Immature natural killer cell (primary cell): ENCODE measurements around the gene MYOZ1. TPM values are rescaled to one million over a fixed set of nuclear protein-coding genes. Genes with fewer than 3 reads are reported as not detected.
A peak's percentile ranks its signal among the peaks of the same experiment; 100 is the strongest.
"Not testable (repeated sequence)": the region's sequence is repeated elsewhere in the genome, so short reads cannot be mapped to it uniquely, and the experiment has no call there.

Experiments used
- DNase-seq, 3 donors: peaks; one replicate each; pipeline ENCODE4 v3.0.0; 2022; ENCODE audit warnings: mixed read lengths in 1 of 3
- H3K27ac Mint-ChIP-seq, 6 donors: one replicate each; pipeline ENCODE4 v1.8.0; 2020; ENCODE audit warnings: mixed read lengths in 6 of 6, mild to moderate bottlenecking in 5 of 6, inconsistent platforms in 4 of 6, moderate library complexity in 3 of 6
- H3K27me3 Mint-ChIP-seq, 3 donors: one replicate each; pipeline ENCODE4 v1.8.0; 2020 to 2021; ENCODE audit warnings: low read depth in 3 of 3, mild to moderate bottlenecking in 3 of 3, mixed read lengths in 3 of 3, moderate library complexity in 3 of 3, inconsistent platforms in 1 of 3
- H3K36me3 Mint-ChIP-seq, 3 donors: one replicate each; pipeline ENCODE4 v1.8.0; 2020; ENCODE audit warnings: mixed read lengths in 3 of 3, inconsistent platforms in 2 of 3, mild to moderate bottlenecking in 2 of 3
- H3K4me1 Mint-ChIP-seq, 2 donors: one replicate each; pipeline ENCODE4 v1.8.0; 2020; ENCODE audit warnings: inconsistent platforms in 2 of 2, mild to moderate bottlenecking in 2 of 2, mixed read lengths in 2 of 2, moderate library complexity in 1 of 2
- H3K4me3 Mint-ChIP-seq, 5 donors: one replicate each; pipeline ENCODE4 v1.8.0; 2020; ENCODE audit warnings: mild to moderate bottlenecking in 5 of 5, mixed read lengths in 5 of 5, inconsistent platforms in 3 of 5, moderate library complexity in 3 of 5
- H3K9me3 Mint-ChIP-seq, 6 donors: one replicate each; pipeline ENCODE4 v1.8.0; 2020; ENCODE audit warnings: mild to moderate bottlenecking in 6 of 6, mixed read lengths in 6 of 6, inconsistent platforms in 4 of 6, moderate library complexity in 3 of 6
- polyA plus RNA-seq, 3 donors: library from polyadenylated mRNA; unstranded; fragments of 300-500 nt; fragmentation: Illumina TruSeq; gene quantifications; one replicate each; pipeline ENCODE4 v1.2.3, GENCODE V29; 2021

Gene MYOZ1, protein sequence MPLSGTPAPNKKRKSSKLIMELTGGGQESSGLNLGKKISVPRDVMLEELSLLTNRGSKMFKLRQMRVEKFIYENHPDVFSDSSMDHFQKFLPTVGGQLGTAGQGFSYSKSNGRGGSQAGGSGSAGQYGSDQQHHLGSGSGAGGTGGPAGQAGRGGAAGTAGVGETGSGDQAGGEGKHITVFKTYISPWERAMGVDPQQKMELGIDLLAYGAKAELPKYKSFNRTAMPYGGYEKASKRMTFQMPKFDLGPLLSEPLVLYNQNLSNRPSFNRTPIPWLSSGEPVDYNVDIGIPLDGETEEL
- polyA plus RNA-seq = not detected

DNA sequence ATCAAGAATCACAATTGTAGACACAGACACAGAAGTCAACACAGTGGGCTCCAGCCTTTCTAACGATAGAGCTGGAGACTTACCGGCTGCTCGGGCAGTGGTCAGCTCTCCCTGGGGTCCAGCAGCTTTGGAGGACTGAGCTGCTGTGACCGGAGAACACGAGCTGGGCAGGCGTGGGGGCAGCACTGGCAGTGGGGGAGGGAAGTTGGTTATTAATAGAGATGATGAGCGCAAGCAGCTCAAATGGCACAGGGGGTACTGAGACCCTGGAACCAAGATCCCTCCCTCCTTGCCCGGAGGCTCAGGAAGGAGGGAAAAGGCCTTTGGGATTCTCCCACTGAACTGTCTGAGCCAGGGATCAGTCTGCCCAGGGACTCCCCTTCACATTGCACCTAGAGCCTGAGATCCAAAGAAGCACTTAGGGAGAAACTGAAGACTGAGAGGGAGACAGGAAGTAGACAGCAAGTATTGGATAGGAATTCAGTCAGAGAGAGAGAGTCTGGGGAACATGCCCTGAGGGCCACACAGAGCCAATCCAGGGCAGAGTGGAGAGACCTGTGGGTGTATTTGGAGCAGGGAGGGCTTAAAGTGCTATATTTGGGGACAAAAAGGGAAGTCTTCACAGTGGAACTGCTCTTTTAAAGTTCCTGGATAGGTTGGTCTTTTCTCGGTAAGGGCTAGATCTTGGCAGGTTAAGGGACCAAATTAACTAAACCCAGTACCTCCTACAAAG is at the start of gene MYOZ1:
TSS of gene MYOZ1 (minus strand) at position 147 of the 733 bp plus-strand sequence. CDS start 1,457 bp downstream, outside the sequence.
- Mint-ChIP-seq H3K9me3 (no peaks in the 10 kb centered on the region), H3K36me3 (no peaks in the 10 kb centered on the region), H3K27me3 (peaks cover 0 to 19% (median 4%) of the 10 kb centered on the region in 3 donors), H3K4me3 (no peak within 1 kb of the TSS), H3K4me1 (peaks cover 0 to 6% of the 10 kb centered on the region in 2 donors), H3K27ac (no peak within 1 kb of the TSS)
- DNase-seq = no peak

DNA sequence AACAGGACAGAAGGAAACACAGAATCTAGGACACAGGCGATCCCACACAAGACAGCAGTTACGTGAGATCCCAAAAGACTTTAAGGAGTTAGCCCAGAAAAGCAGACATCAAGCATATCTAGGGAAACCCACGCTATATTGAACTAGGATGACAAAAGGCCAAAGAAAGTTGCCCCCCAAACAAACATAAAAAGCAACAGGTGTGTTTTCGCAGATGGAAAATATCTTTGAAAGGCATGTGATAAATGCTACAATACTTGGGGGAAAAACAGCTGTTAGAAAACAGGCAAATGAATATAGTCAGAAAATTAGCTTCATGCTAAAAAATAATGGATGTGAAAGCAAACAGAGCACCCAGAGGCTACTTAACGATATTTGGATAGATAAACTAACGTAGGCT is 49.5 kb upstream of the MYOZ1 start:
- not testable (repeated sequence) for H3K9me3 Mint-ChIP-seq, DNase-seq, H3K36me3 Mint-ChIP-seq, H3K27ac Mint-ChIP-seq, H3K27me3 Mint-ChIP-seq, H3K4me3 Mint-ChIP-seq, H3K4me1 Mint-ChIP-seq

DNA sequence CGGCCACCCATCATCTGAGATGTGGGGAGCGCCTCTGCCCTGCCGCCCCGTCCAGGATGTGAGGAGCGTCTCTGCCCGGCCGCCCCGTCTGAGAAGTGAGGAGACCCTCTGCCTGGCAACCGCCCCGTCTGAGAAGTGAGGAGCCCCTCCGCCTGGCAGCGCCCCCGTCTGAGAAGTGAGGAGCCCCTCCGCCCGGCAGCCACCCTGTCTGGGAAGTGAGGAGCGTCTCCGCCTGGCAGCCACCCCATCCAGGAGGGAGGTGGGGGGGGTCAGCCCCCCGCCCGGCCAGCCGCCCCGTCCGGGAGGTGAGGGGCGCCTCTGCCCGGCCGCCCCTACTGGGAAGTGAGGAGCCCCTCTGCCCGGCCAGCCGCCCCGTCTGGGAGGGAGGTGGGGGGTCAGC is 48.3 kb upstream of the MYOZ1 start:
- not testable (repeated sequence) for H3K4me3 Mint-ChIP-seq, H3K4me1 Mint-ChIP-seq, H3K36me3 Mint-ChIP-seq, H3K9me3 Mint-ChIP-seq, H3K27ac Mint-ChIP-seq, H3K27me3 Mint-ChIP-seq, DNase-seq

DNA sequence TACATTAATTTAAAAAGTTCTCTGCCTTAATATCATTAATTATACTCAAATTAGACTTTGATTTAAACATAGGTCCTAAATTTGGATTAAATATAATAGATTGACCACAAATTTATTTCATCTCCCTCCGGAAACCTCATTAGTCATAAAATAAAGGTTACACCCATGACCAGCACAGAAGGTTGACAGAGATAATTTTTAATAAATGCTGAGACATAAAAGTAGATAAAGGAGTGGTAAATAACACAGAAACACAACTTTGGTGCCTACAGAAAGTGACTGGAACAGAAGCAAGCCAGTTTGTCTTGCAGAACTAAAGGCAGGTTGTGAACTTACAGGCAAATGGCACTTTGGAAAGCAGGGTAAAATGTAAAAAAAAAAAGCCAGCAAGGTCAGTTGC is 46.4 kb upstream of the MYOZ1 start:
- not testable (repeated sequence) for H3K36me3 Mint-ChIP-seq, DNase-seq, H3K27me3 Mint-ChIP-seq, H3K4me1 Mint-ChIP-seq, H3K27ac Mint-ChIP-seq, H3K4me3 Mint-ChIP-seq, H3K9me3 Mint-ChIP-seq

DNA sequence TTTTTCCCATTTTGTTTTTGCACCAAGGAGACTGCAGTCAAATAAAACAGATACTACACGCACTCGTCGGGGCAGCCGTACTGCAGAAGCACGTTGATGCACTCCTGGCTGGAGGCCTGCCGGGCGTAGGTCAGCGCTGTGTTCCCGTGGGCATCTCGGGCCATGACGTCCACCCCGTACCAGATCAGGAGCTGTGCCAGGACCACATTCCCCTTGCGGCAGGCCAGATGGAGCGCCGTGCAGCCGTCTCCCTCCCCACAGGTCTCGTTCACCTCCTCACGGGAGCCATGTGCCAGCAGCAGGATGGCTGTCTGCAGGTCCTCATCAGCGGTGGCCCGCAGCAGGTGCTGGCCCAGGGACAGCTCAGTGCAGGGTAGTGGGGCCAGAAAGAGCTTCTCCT is 33.3 kb upstream of the MYOZ1 start:
- H3K27ac Mint-ChIP-seq, H3K4me3 Mint-ChIP-seq, H3K9me3 Mint-ChIP-seq, H3K27me3 Mint-ChIP-seq, H3K36me3 Mint-ChIP-seq, DNase-seq, H3K4me1 Mint-ChIP-seq: not testable (repeated sequence)

DNA sequence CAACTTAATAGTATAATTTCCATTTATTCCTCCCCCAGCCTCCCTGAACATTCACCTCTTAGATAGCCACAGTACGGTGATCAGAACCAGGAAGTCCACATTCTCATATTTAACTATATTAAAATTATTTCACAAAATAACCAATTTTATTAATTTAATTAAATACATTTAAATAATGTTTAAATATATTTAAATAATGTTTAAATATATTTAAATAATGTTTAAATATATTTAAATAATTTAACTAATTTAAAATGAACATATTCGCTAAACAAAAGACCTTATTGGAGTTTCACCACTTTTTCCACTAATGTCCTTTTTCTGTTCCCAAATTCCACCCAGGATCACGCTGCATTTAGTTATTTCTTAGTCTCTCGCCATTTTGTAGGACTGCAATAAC is 27.1 kb upstream of the MYOZ1 start:
- H3K27me3 Mint-ChIP-seq, DNase-seq, H3K27ac Mint-ChIP-seq, H3K9me3 Mint-ChIP-seq, H3K36me3 Mint-ChIP-seq, H3K4me1 Mint-ChIP-seq, H3K4me3 Mint-ChIP-seq: not testable (repeated sequence)

DNA sequence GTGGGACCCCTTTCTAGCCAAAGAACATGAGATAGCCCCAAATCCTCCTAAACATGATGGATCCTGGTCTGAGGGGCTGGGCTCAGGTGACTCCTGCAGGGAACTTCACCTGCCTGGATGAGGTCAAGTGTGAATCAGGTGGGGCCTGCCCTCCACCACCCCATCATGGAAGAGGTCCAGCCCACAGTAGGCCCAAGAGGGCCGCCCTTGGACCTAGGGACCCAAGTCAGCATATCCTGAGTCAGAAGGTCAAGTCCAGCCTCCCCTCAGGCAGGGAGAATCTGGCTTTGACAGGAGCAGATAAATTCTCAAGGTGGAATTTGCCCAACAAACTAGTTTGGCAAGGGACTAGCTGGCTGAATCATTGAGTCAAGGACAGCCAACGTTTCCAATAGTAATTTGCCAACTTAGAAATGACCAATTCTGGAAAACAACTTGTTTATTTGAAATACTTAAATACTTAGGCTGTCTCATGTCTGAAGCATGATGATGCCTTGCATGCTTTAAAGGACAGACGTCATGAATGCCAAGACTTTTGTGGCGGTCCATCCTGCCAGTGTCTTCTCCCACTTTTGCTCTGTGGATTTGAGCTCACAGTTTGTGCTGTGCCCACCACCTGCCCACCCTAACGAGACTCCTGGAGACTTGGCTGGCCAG is 25.0 kb upstream of the MYOZ1 start:
- H3K4me3 Mint-ChIP-seq, H3K27ac Mint-ChIP-seq, H3K9me3 Mint-ChIP-seq, H3K36me3 Mint-ChIP-seq, DNase-seq, H3K4me1 Mint-ChIP-seq, H3K27me3 Mint-ChIP-seq: not testable (repeated sequence)

DNA sequence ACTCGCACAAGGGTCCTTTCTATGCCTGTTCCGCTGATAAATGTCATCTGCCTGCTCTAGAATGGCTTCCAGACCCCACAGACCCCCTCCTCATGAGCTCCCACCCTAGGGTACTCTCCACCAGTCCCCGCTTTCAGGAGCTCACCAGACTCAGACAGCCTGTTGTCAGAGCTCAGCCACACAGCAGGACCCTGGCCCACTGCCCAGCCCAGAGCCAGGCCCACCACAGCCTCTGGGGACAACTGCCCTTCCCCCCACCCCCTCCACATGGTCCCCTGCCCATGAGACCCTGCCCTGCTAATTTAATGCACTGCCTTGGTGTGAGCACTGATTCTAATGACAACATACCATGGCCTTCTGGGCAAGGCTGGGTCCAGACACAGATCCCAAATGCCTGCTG is 24.3 kb upstream of the MYOZ1 start:
- H3K36me3 Mint-ChIP-seq, H3K4me3 Mint-ChIP-seq, H3K27ac Mint-ChIP-seq, H3K9me3 Mint-ChIP-seq, DNase-seq, H3K27me3 Mint-ChIP-seq, H3K4me1 Mint-ChIP-seq: not testable (repeated sequence)

DNA sequence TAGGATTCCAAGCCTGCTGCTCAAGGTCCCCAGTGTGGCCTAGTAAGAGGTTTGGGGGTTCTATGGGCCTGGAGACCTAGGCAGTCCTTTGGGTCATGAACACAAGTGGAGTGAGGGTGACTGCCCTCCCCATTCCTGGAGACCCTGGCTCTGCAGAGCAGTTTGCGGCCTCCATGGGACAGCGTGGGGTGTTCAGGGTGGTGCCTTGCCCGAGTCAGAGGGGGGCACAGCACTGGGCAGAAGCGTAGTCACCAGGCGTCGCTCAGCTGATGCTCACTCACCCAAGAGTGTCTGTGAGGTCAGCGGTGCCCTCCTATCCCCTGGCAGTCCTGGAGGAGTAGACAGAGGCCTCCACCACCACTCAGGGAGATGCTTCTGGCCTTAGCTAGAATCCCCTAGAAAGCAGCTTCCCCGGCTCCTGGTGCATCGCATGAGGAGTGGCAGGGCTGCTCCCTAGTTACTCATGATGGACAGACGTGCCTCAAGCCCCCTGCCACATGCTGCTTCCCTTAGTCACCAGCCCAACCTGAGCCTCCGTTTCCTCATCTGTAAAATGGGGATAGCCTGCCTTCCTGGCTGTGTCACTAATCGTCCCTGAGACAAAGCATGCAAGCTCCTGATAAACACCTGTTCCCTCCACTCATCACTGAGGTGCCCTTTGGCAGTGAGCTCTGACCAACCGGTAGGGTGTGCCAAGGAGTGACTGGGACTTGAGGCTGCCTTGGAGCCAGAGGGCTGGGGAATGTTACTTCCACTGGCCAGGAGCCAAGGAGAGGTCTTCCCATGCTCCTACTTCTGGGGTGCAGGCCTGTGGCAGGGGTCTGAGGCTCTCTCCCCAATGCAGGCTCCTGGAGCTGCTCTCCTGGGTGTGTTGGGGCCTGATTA is 23.1 kb upstream of the MYOZ1 start:
- H3K9me3 Mint-ChIP-seq, H3K4me1 Mint-ChIP-seq, H3K27ac Mint-ChIP-seq, H3K27me3 Mint-ChIP-seq, H3K36me3 Mint-ChIP-seq, H3K4me3 Mint-ChIP-seq, DNase-seq: not testable (repeated sequence)

DNA sequence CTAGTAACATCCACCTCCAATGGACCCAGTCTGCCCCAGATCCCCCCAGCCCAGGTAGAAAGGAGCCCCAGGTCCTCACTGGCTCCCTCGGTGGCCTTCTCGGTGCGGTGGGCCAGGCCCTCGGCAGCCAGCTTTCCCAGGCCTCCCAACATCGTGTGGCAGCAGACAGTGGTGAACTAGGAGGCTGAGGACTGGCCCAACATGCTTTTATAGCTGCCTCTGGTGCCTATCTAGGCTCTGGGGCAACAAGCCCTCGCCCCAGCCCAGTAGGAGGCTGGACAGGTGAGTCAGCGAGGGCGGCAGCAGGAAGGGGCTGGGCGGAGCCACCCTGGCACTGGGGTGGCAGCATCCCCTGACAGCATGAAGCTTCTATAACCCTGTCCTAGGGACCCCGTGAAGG is 22.3 kb upstream of the MYOZ1 start:
- H3K27ac Mint-ChIP-seq, H3K27me3 Mint-ChIP-seq, H3K4me1 Mint-ChIP-seq, DNase-seq, H3K36me3 Mint-ChIP-seq, H3K9me3 Mint-ChIP-seq, H3K4me3 Mint-ChIP-seq: not testable (repeated sequence)

DNA sequence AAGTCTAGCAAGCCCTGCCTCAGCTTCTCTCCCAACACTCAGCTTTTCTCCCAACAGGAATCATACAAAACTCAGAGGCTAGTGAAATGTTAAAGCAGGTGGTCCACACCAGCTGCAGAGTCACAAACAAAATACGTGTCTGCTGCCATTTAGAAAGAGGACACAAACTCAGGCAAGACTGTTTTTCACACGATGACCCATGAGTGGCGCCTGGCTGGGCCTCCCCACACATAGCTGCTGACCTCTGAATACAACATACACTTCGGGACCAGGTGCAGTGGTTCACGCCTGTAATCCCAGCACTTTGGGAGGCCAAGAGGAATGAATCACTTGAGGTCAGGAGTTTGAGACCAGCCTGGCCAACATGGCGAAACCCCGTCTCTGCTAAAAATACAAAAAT is 21.4 kb upstream of the MYOZ1 start:
- H3K36me3 Mint-ChIP-seq, H3K4me3 Mint-ChIP-seq, H3K27me3 Mint-ChIP-seq, H3K4me1 Mint-ChIP-seq, H3K9me3 Mint-ChIP-seq, DNase-seq: not testable (repeated sequence)
- peak overlapping the region in 1 of 6 donors; percentile 38 for H3K27ac Mint-ChIP-seq

DNA sequence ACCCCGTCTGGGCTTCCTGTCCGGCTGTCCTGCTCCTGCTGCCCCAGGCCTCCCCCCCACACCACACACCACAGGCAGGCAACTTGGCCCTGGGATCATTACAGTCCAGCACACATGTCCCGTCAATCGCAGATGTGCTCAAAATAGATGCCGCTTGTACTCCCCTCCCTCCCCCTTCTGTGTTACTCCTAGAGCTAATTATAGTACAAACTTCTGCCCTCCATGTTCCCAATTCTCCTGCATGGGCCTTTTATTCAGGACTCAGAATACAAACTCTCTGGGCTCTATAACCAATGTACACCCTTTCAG is 14.7 kb upstream of the MYOZ1 start, which contains the start of gene SYNPO2L:
TSS of gene SYNPO2L (minus strand) at position 40 of the 309 bp plus-strand sequence. CDS start 107 bp downstream, outside the sequence.
- no peak within 1 kb of the TSS for H3K4me3 Mint-ChIP-seq
- no peaks in the 10 kb centered on the region for H3K36me3 Mint-ChIP-seq
- no peaks in the 10 kb centered on the region for H3K9me3 Mint-ChIP-seq
- no peaks in the 10 kb centered on the region for H3K27me3 Mint-ChIP-seq
- no peaks in the 10 kb centered on the region for H3K4me1 Mint-ChIP-seq
- DNase-seq = no peak
- H3K27ac Mint-ChIP-seq = no peak within 1 kb of the TSS

DNA sequence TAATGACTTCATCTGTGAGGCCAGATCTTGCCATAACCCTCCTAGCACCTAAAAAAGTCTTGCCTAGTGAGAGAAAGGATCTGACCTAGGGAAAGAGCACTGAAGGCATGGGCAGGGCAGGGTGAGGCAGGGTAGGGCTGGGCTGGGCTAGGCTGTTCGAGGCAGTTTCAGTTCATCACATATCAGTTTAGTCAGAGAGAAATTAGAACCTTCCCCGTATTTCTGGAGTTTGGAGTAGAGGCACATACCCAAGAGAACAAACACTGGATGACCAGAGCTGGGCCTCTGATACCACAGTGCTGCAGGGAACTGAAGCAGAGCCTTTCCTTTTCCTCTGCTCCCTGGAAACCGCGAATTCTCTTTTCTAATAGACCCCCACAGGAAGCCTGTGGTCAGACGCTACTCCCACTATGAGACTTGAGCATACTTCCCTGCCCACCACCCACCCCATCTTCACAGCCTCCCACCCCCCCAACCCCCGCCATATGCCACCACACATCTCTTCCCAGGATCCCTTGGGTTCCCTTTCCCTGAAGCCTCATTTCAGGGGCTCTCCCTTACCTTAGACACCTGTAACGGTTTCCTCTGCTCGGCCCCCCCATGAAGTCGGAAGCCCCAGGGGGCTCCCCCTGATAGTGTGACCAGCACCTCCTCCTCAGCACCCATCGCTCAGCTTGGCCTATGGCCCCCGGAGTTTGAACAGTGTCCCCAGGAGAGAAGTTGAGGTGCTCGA is 14.1 kb upstream of the MYOZ1 start:
- DNase-seq = no peak
- Mint-ChIP-seq H3K36me3 (no peaks in the 10 kb centered on the region), H3K9me3 (no peaks in the 10 kb centered on the region), H3K27me3 (no peaks in the 10 kb centered on the region), H3K27ac (no peak overlapping the region), H3K4me1 (no peaks in the 10 kb centered on the region), H3K4me3 (no peak overlapping the region)
